Bronchial smooth muscle cell (primary cell): ENCODE results near the gene STXBP5L. TPM values are rescaled to one million over a fixed set of nuclear protein-coding genes. Genes with fewer than 3 reads are reported as not detected.

Experiments
- total RNA-seq: library from RNA; depleted of rRNA; stranded (reverse); fragments of >200 nt; gene quantifications from 2 replicates; pipeline ENCODE4 v1.2.1, GENCODE V29; 2014

Gene STXBP5L
- not detected in 2 replicates for total RNA-seq

GRCh38 chr3:120908030-120908794 lies at the start of gene STXBP5L:
Gene STXBP5L (plus strand): TSS chr3:120908205. CDS start chr3:120909579, 1,374 bp downstream.

Other genes with a start within 250 kb of the STXBP5L start
- 0.26 and 0.32 TPM in 2 replicates for gene HGD, start 226.0 kb upstream of the STXBP5L start, total RNA-seq
- gene RABL3, start 165.7 kb upstream of the STXBP5L start, total RNA-seq: 12.9 and 14.3 TPM in 2 replicates
- gene GTF2E1, start 165.5 kb upstream of the STXBP5L start, total RNA-seq: 13.1 and 15.2 TPM in 2 replicates